Activated T-cell treated with anti-CD3 and anti-CD28 coated beads, Interleukin-2, amount 50 U/mL, for 1 hour (primary cell): ENCODE results near the gene CDKAL1.
"Not testable (repeated sequence)": the region's sequence is repeated elsewhere in the genome, so short reads cannot be mapped to it uniquely, and the experiment has no call there.

Experiments
- DNase-seq: peaks from one replicate; pipeline ENCODE4 v3.0.0-alpha.2; 2020

Gene CDKAL1

DNA sequence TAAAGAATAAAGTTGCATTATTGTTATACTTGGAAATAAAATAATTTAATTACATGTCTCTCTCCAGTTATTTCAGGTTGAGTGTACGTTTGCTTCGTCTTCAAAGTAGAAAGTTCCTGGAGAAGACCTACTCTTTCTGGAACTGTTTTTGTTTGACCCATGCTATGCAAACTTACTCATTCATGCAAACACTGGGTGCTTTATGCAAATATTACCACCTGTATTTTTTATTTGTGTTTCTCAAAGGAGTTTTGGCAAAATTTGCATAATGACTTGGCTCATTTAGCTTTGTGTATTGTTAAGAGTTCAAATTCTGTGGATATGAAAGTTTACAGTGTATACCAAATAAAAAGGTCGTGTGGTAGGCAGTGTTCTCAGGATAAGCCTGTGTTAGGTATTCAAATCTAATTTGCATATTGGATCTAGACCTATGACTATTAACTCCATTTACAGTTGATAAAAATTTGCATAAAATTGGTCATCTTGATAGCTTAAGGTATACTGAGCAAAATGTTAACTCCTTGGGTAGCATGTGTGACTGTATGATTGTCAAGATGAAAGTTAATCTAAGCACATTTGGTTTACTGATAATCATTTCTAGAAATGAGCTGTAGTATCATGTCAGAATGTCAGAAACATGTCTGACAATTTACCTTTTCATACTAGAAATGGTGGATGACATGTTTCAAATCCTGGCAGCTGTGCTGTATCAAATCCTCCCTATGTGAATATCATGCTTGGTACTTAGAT is 65.2 kb downstream of the CDKAL1 start:
- no peak for DNase-seq

DNA sequence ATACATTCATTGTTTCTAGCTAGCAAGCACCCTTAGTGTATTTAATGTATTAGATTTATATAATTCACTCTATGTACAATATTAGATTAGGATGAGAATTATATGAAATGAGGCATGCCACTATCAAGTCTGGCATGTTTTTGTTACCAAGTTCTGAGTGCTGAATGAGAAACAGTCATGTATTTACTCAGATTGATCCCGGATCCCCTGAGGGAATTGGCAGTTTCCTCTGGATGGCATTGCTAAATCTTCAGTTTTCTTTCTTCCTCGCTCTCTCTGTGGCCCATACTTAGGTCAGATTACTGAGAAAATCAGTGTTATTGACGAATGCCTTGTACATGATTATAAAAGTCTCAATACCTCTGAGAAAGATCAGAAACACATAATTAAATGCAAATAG is 66.6 kb downstream of the CDKAL1 start:
- no peak for DNase-seq

DNA sequence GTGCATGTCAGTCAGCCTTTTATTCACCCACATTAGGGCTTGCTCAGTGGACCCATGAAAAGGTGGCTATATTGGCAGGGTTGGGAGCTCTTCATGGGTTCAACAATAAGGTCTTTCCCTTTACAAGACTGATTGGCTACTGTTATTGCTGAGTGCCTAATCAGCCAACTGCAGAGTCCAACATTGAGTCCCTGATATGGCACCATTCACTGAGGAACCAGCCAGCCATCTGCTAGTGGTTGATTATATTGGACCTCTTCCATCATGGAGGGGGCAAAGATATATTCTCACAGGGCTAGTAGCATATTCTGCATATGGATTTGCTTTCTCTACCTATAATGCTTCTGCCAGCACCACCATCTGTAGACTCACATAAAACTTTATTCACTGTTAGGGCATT is 69.9 kb downstream of the CDKAL1 start:
- no peak for DNase-seq

DNA sequence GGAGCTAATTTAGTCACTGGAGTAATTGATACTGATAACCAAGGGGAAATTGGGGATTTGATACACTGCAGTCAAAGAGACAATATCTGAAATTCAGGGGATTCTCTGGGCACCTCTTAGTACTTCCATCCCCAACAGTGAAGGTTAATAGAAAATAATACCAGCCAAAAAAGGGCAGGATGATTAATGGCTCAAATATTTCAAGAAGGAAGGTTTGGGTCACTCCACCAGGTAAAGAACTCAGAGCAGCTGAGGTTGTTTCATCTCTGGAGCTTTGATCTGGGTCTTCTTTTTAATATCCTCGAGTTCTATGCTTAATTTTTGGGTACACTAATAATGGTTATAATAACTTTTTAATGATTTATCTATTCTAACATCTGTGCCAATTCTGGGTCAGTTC is 70.8 kb downstream of the CDKAL1 start:
- no peak for DNase-seq

DNA sequence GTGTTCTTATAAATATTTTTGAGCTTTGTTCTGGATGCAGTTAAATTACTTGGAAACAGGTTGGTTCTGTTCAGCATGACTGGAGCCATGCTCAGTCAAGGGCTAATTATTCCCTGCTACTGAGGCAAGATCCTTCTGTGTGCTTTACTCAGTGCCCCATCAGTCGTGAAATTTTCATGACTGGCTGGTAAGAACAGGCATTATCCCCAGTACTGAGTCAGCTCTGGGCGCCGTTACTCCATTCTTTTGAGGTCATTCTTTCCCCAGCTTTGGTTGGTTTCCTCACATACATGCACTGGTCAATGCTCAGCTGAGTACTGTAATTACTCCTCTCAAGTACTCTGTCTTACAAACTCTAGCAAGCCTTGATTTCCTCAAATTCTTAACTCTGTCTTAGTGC is 71.3 kb downstream of the CDKAL1 start:
- no peak for DNase-seq

DNA sequence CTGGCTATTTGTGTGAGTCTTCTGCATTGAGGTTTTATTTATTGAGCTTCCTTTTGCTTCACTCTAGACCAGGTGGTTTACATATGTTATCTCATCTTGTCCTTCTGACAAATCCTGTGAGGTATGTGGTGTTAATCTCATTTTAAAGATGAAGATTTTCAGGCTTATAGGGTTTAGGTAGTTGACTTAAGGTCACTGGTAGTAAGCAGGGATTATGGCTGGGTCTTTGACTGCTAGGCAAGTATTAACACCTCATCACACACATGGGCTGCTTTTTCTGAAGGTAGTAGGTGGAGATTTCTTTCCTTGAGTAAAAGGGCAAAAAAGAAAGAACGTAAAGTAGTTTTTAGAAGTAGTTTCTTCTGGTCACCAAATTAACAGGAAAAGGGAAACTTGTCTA is 72.6 kb downstream of the CDKAL1 start:
- DNase-seq = no peak

DNA sequence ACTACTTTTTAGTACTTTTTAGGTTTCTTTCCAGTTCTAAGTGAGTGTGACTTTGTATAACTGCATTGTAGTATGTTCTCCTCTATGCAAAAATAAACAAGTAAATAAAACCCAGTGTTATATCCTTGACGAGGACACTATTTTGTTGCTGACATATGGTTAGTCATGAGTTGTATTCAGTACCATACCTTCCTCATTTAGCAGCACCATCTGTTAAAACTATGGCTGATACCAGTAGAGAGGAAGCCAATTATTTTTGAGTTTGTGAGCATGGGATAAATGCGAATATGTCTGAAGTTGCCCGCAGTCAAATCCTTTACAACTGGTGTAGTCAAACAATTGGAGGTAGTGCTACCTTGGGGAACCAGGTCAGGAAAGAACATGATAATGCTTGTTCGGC is 74.1 kb downstream of the CDKAL1 start:
- DNase-seq = no peak

DNA sequence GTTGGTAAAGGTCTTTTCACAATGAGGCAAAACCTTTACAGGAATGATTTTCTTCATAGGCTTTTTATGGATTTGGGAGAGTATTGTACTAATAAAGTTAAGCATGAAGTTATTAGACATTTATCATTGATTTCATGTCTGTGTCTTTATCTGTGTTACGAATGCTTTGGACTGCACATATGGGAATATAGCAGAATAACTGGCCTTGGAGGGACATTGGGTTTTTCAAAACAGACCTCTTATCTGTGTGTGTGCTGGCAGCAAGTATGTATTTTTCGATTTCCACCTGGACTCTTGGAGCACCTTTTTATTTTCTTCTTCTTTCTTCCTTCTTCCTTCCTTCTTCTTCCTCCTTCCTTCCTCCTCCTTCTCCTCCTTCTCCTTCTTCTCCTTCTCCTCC is 74.6 kb downstream of the CDKAL1 start:
- DNase-seq = no peak

DNA sequence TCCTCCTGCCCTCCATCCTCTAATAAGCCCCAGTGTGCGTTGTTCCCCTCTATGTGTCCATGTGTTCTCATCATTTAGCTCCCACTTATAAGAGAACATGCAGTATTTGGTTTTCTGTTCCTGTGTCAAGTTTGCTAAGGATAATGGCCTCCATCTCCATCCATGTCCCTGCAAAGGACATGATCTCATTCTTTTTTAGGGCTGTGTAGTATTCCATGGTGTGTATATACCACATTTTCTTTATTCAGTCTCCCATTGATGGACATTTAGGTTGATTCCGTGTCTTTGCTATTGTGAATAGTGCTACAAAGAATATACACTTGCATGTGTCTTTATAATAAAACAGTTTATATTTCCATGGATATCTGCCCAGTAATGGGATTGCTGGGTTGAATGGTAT is 75.7 kb downstream of the CDKAL1 start:
- not testable (repeated sequence) for DNase-seq

DNA sequence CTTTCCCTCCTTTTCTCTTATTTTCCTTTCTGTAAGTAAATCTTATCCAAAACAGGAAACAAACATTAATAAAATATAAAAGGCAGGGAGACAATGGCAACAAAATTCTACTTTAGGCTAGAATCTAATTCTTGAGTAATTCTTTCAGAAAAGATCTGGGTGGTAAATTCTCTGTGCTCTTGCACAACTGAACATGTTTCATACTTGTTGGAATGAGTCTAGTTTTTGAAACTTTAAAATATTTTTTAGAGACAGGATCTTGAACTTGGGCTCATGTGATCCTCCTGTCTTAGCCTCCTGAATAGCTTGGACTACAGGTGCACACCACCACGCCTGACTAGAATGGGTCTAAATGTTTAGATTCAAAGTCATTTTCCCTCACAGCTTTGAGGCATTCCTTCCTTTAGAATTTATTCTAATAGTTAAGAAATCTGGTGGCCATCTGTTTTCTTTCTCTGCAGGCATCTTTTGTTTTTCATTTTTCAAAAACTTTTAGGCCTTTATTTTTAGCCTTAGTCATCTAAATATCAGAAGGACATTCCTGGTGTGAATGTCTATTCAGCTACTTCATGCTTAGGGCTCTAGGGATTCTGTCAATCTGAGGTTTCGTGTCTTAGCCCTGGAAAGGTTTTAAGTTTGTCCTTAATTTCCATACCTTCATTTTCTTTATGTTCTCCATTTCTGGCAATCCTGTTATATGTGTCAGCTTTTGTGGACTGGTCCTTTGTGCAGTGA is 76.5 kb downstream of the CDKAL1 start:
- DNase-seq = no peak

DNA sequence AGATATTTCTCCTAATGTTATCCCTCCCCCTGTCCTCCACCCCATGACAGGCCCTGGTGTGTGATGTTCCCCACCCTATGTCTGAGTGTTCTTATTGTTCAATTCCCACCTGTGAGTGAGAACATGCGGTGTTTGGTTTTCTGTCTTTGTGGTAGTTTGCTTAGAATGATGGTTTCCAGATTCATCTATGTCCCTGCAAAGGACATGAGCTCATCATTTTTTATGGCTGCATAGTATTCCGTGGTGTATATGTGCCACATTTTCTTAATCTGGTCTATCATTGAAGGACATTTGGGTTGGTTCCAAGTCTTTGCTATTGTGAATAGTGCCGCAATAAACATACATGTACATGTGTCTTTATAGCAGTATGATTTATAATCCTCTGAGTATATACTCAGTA is 83.3 kb downstream of the CDKAL1 start:
- not testable (repeated sequence) for DNase-seq

DNA sequence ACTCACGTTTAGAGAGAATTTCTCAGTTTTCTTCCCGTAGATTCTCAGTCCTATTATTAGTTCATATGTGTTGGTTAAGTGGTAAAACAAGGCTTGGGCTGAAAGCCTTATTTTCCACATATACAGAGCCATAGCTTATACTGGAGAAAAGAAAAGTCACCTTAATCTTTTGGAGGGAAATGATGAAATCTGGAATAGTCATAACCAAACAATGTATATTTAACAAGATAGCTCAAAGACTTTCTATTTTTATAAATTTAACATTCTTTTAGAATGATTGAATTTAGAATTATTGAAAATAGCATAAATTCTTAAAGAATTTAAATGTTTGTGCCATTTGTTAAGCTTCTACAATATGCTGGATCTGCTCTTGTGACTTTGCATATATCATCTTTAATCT is 85.8 kb downstream of the CDKAL1 start:
- DNase-seq = no peak

DNA sequence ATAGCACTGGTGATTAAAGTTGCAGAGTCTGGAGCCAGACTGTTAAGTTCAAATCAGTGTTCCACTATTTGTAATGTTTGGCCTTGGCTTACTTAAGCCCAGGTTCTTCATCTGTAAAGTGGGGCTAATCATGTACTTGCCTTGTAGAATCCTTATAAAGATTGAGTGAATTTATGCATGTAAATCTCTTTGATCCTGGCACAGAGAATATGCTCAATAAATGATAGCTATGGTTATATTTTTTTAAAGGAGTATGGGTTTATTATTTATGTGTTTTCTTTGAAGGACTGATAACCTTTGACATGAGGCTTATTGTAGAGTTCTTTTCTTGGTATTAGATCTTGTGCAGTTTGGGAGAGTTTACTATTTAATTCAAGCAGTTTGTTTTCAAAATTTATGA is 89.5 kb downstream of the CDKAL1 start:
- no peak for DNase-seq

DNA sequence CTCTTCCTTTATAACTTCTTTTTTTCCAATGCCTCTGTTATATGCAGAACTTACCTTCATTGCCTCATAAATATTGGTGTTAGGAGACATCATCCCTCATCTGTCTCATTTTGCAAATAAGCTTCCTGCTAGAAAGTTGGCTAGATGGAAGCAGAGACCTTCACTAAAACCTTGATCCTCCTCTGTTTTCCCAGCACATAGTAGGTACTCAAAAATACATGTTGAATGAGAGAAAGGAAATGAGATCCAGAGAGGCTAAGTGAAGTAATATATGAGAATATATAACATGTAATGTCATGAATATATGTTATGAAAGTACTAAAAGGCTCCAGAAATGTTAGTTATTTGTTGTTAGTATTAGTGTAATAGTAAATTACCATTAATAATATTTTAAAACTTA is 91.9 kb downstream of the CDKAL1 start:
- no peak for DNase-seq

DNA sequence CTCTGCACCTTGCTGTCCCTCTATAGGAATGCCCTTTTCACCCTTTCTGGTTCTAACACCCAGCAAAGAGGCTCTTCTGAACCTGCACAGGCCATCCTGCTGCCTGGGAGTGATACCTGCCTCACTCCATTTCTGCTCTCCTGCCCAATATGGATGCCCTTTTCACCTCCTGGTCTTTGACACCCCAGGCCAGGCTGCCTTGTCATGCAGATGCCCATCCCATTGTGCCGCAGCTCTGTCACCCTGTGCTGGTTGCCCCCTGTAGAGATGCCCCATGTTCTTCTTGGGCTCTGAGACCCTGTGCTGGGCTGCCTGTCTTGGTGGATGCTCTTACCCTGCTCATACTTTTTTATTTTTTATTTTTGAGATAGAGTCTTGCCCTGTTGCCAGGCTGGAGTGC is 95.3 kb downstream of the CDKAL1 start:
- DNase-seq = no peak

DNA sequence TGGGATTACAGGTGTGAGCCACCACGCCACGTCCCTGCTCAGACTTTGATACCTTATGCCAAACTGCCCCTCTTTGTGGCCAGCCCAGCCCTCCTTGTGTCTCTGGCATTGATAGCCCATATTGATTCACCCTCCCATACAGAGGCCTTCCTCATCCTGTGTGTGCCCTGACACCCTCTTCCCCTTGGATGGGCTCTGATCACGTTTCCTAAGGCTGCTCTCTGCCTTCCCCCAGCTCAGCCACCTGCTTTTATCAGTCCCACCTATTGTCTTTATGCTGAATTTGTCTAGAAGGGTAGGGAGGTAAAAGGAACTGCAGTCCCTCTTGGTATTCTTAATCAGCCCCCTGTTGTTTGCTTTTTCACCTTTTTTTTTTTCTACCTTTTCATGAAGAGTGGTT is 95.9 kb downstream of the CDKAL1 start:
- no peak for DNase-seq

DNA sequence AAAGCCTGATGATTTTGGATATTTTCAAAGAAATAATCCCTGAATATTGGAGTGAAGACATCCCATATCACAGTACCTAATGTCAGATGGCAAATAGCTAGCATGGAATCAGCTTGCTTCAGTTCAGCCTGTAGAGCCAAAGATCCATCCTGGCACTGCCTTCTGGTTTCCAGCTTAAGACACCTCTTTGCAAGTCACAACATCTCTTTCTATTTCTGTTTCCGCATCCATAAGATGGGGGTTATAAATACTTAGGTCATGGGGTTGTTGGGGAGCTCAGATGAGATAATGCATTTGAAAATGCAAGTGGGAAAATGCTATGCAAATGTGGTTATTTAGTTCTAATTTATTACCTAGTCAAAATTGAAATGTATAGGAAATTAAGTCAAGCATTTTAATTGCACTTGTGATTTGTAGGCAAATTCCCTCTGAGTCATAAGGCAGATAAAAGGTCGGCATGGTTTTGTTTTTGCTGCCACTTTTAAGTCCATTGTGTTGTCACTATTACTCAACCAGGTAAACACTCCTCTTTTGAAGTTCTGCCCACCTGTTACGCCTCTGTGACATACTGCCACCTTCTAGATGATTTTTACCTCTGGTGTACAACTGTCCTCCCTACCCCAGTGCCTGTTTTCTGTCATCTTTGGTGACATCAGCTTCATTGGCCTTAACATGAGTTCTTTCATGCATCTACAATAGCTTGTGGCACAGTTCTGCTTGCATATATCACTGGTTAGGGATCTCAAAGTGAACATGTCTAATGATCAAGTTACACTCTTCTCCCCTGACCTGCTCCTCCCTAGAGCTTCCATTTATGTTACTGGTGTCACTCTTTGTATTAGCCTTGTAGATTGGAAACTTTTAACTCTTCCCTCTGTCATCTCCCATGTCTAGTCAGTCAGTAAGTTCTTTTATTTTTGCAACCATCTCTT is 96.6 kb downstream of the CDKAL1 start:
- no peak for DNase-seq

DNA sequence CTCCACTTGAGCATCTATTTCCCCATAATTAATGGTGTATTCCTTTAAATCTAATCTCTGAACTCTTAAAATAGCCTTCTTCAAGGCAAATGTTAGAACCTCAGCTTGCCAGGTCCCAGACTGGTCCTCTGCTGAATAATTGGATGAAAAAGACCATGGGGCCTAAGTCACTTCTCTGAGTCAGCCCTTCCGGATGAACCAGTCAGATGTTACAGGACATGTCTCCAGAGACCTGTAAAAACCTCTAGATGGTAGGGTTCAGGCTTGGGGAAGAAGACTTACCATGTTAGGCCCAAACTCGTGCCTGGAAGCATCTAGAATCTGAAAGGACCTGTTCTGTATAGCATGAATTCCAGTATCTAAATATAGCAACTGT is 97.3 kb downstream of the CDKAL1 start:
- no peak for DNase-seq

DNA sequence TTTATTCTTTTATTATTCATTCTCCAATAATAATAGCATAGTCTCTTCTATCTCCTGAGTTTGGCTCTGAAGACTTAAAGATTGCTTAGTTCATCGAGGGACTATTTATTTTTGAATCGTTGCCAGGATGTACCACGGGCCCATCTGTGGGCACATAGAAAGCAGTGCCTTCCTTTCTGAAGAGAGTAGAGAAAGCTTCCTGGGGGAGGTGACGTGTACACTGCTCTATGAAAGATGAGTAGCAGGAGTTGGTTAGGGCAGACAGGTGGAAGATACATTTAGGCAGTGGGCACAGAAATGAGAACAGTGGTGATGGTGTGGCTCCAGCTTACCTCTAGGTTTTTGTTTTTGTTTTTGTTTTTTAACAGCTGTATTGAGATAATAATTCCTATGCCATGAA is 98.4 kb downstream of the CDKAL1 start:
- no peak for DNase-seq

DNA sequence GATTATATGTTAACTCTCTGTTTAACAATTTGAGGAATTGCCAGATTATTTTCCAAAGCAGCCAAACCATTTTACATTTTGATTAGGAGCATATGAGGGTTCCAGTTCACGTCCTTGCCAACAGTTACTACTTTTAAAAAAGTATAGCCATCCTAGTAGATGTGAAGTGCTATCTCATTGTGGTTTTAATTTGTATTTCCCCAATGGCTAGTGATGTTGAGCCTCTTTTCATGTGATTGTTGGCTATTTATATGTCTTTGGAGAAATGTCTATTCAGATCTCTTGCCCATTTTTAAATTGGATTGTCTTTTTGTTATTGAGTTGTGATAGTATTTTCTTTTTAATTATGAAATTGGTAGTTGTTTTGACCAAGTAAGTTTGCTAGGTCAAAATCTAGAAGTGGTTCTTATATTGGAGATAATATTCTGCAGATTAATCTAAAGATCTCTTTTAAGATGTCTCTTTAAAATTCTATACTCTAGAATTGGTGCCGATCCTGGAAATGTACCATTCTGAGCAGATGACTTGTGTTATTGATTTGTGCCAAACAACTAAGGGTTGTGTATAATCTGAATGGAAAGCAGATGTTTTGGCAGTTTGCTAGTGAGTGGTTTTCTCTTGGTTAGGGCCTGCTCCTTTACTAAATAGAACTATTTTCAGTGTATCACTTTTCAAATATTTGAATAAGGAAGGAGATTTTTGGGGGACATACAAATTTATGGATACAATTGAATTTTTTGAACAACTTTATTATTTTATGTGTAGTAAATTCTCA is 99.5 kb downstream of the CDKAL1 start:
- no peak for DNase-seq

DNA sequence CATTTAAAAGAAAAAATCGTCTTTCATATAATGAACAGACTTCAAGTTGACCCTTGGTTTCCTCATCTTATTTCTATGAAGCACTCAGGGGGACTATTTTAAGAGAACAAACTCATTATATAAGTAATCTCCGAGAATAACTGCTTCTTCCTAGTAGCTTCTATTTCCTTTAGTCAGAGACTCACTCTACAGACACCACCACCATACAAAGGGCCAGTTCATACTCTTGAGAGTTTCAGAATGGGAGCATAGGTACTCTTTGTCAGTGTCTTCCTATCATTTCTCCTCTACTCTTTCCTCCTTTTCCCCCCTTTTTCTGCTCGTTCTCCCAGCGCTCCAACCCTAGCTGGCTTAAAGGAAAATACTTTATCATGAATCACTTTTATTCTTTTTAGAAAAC is 104.9 kb downstream of the CDKAL1 start:
- no peak for DNase-seq

DNA sequence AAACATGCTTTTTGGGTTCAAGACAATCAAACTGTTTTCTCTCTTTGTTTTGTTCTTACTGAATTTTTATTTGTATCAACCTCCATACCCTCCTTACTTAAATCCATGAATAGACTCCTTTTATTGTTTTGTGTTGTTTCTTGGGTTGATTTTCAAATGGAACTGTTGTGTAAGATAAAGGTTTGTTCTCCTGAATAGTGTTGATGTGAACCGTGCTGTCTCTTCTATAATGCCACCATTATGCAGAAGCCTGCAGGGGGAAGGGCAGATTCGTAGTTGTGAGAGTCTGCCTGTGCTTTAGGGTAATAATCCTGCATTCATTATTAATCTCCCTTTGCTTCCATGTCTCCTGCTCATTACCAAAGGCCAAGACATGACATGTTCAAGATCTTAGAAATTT is 105.9 kb downstream of the CDKAL1 start:
- DNase-seq = no peak

DNA sequence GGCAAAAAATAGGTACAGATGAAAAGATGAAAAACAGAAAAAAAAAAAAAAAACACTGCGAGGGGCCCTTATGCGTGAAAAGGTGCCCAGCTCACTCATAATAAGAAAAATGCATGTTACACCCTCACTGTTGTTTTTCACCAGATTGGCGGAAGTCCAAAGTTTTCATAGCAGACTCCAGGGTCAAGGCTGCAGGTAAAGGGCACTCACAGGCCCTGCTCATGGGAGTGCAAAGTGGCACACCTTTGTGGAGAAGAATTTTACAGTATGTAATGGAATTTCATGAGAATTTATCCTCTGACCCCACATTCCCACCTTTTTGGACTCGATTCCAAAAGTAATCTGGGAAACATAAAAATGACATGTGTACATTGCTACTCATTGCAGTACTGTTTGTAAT is 108.2 kb downstream of the CDKAL1 start:
- no peak for DNase-seq
